ENCODE measurements around the gene FOXK2.
"Not testable (repeated sequence)": the region's sequence is repeated elsewhere in the genome, so short reads cannot be mapped to it uniquely, and the experiment has no call there.

FOXK2 gene

DNA sequence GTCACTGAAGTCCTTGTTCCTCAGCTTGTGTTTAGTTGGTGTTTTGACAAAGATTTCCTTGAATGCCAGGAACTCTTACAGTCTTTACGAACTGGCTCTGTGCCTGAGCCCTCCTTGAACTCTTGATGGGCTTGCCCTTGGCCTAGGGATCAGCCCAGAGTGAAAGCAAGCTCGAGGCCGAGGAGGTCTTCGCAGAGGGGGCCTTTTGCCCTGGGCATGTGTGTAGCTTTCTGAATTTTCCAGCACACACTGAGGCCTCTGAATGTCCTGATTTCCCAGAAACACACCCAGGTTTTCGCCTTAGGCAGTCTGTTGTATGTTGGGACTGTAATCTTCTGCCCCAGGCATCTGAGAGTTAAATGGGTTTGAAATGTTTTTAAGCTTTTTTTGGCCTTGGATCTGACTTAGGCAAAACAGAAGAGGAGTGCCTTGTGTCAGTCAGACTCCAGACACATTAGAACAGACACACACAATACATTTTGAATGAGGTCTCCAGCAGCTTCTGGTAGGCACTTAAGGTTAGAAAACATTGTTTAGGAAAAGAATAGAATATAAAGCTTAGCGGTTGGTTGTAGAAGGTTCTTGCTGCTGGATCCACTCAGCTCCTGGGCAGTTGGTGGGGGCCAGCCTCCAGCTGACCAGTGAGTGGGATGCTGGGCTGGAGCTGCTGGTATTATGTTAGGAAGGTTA lies 17.1 kb downstream of the FOXK2 start:
- no peak for DNase-seq

DNA sequence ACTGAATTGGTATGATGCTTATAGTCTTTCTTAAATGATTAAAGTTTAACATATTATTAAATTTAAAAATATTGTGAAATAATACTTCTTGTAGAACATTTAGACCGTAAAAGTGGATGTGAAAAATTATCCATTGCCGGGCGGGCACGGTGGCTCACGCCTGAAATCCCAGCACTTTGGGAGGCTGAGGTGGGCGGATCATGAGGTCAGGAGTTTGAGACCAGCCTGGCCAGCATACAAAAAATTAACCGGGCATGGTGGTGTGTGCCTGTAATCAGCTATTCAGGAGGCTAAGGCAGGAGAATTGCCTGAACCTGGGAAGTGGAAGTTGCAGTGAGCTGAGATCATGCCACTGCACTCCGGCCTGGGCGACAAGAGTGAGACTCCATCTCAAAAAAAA lies 17.7 kb downstream of the FOXK2 start:
- DNase-seq, result not testable (repeated sequence)

DNA sequence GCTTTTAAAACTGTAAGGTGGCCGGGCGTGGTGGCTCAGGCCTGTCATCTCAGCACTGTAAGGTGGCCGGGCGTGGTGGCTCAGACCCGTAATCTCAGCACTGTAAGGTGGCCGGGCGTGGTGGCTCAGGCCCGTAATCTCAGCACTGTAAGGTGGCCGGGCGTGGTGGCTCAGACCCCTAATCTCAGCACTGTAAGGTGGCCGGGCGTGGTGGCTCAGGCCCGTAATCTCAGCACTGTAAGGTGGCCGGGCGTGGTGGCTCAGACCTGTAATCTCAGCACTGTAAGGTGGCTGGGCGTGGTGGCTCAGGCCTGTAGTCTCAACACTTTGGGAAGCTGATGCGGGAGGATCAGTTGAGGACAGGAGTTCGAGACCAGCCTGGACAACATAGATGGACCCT lies 19.5 kb downstream of the FOXK2 start:
- DNase-seq, result not testable (repeated sequence)

DNA sequence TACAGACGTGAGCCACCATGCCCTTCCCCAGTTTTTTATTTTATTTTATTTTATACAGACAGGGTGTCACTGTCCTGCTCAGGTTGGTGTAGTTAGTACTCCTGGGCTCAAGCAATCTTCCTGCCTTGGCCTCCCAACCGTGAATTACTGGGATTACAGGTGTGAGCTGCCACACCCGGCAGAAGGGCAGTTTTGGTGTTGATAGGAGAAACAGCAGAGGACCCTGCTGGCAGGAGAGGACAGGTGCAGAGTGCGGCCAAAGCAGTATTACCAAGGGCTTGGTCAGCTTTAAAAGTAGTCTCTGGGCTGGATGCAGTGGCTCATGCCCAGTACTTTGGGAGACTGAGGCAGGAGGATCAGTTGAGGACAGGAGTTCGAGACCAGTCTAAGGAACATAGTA lies 22.9 kb downstream of the FOXK2 start:
- DNase-seq, result no peak

DNA sequence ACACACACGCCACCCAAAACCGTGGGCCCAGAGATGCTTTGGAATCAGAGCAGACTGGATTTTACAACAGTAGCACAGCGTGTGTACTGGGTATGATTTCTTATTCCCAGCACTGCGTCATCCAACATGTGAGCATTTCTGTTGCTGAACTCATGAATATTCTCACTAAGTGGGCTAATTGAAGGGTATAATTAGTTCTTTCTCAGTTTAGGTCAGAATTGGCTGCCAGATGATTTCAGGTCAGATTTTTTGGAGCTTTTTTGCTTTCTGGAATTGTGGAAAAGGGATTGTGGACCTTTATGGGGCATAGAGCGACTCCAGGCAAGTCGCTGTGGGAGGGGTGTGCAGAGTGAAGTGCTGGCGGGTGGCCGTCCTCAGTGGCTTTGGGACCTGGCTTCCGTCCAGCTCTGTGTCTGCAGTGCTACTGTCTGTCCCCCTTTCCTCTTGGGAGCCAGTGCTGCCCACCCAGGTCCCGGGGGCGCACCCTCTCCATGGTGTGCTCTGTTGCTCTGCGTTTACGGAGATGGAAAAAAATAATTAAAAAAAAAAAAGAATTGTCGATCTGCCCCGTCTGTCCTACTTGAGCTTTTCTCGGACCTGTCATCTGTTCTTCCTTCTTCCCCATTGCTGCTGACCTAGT lies 25.0 kb downstream of the FOXK2 start:
- no peak for DNase-seq

DNA sequence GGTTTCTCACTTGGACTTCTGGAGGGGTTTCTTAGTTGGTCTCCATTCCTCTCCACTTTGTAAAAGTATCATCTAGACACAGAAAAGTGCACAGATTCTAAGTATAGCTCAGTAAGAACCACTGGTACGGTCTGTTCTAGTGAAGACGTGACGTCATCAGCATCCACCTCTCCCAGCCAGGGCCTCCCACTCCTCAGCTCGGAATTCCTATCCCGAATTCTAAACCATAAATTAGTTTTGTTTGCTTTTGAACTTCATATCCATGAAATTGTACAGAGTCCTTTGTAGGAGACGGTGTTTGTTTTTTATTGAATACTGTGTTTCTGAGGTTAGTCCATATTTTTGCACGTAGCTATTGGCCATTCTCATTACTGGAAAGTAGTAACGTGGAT lies 25.5 kb downstream of the FOXK2 start:
- DNase-seq, result no peak

DNA sequence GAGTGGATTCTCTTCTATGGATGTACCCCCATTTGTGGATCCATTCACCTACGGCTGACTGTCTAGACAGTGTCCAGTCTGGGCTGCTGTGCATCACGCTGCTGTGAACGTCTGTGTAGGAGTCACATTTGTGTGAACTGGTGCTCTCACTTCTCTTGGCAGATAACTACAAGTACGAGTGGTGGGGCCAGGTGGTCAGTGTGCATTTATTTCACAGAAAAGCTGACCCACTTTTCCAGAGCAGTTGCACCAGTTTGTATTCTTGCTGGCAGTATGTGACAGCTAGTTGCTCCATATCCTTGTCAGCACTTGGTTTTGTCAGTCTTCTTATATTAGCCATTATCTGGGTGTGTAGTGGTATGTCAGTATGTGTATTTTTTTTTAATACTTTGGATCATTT lies 28.4 kb downstream of the FOXK2 start:
- DNase-seq, result no peak

DNA sequence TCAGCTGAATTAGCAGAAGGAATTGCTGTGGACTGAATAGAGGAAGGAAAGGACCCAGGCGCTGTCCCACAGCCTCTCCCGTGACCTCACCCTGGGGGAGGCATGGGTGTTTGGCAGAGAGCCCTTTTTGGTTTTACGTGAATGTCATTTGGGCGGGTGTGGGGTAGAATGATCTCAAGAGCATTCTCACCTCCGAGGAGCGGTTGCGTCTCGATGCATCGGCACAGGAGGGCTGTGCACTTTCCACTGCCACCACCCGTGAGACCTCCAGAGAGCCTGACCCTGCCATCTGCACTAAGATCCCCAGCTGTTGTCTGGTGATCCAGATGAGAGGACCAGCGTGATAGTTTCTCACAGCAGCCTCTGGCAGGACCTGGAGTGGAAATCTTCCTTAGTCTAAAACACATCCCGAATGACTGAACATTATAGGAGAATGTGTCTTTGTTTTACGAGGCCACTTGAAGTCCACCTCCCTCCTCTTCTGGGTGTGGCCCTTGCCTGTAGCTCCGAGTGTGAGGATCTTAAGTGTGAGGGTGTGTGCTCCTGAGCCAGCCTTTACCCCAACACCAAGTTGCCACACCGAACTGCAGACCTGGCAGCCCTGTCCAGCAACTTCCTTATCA lies 29.3 kb downstream of the FOXK2 start:
- no peak for DNase-seq

DNA sequence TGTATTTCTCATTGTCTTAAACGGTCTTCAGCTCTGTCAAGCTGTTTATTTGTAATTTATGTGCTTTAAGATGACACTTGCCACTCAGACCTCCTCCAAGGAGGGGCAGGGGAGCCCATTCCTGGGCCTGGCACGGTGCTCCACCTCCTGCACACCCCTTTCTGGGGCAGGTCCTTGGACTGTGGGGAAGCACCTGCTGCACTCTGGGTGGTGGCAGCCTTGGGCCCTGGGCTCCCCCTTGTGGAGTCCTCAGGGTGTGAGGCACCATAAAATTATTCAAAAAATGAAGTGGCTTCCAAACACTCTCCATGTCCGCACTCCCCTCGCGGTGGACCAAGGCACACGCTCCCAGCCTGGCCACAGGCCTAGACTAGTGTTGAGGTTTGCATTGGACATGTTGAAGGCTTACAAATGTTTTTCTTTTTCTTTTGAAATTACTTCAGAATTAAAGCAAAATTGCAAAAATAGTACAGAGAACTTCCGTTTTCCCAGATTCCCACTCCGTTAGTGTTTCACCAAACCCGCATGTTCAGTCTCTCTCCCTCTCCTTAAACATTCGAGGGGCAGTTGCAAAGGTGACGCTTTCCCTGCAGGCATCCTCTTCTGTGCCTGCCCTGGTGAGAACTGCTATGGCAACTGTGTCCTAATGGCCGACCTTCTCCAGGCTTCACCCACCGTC lies 32.4 kb downstream of the FOXK2 start:
- no peak for DNase-seq

DNA sequence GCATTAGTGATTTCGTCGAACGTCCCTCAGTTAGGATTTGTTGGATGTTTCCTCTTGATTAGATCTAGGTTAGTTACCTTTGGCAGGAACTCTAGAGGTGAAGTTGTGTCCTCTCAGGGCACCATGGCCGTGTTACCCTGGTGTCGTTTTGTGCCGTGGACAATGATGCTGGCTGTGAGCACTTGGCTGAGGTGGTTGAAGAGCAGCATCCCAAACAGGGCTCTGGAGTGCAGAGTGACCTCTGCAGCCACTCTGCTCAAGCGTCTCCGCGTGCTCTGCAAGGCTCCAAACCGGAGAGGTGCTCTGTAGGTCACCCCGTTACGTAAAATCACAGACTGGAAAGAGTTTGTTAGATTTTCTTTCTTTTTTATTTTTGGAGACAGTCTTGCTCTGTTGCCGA lies 33.0 kb downstream of the FOXK2 start:
- no peak for DNase-seq

DNA sequence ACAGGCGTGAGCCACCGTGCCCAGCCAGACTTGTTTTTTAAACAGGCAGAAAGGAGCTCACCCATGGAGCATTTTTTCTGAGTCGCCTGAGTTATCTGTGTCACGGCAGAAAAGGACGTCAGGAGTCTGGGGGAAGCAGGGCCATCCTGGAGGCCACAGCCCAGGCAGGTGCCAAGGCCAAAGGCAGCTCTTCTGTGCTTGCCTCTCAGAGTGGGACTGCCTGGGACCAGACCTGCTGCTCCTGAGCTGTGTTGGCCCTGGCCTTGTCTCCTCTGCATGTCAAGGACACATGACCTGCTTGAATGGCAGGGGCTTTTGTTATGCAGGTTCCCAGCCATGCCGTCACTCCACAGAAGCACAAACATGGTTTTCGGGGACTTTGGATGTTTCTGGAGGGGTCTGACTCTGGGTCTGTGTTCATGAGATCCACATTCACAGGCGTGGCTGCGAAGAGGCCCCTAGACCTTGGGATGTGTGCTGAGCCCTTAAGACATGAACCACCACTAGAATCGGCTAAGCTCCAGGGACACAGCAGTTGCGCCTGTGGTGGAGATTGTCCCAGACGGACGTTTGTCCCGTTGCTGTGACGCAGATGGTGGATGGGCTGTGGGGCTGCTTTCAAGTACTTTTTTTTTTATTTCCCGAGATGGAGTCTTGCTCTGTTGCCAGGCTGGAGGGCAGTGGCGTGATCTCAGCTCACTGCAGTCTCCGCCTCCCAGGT lies 33.8 kb downstream of the FOXK2 start:
- no peak for DNase-seq

DNA sequence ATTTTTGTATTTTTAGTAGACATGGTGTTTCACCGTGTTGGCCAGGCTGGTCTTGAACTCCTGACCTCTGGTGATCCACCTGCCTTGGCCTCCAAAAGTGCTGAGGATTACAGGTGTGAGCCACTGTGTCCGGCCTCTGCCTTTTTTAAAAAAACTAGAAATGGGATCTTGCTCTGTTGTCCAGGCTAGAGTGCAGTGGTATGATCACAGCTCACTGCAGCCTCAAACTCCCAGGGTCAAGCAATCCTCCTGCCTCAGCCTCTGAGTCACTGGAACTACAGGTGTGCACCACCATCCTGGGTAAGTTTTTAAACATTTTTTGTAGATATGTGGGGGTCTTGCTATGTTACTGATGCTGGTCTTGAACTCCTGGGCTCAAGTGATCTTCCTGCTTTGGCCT lies 38.0 kb downstream of the FOXK2 start:
- DNase-seq, result not testable (repeated sequence)

DNA sequence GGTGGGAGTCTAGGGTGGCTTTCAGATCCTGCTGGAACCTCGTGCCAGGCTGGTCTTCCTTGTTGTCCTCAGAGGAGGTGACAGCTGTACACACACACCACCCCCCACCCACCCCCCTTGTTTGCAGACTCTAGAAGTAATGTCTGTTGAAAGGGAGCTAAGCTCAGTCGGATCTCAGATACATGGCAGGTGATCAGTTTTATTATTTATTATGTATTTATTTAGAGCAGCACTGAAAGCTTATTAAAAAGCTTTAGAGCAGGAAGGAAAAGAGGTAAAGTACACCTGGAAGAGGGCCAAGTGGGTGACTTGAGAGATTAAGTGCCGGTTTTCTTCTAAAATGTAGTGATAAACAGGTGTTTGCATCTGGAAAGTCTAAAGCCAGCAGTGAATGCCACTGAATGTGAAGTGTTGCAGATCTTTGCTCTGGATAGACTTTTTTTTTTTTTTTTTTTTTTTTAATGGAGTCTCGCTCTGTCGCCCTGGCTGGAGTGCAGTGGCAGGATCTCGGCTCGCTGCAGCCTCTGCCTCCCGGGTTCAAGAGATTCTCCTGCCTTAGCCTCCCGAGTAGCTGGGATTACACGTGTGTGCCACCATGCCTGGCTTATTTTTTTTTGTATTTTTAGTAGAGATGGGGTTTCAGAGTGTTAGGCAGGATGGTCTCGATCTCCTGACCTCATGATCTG lies 40.2 kb downstream of the FOXK2 start:
- peak; percentile 50 for DNase-seq

DNA sequence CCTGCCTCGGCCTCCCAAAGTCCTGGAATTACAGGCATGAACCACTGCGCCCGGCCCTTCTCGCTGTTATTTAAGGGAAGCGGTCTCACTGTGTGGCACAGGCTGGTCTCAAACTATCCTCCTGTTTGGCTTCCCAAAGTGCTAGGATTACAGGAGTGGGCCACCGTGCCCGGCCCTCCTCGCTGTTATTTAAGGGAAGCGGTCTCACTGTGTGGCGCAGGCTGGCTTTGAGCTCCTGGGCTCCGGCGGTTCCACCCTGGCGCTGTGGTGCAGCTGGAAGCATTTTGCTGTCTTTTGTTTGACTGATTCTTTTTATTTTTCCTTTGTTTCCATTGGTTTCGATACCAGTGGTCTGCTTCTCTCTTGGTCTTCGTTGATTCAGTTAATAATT lies 40.7 kb downstream of the FOXK2 start:
- DNase-seq, result no peak

DNA sequence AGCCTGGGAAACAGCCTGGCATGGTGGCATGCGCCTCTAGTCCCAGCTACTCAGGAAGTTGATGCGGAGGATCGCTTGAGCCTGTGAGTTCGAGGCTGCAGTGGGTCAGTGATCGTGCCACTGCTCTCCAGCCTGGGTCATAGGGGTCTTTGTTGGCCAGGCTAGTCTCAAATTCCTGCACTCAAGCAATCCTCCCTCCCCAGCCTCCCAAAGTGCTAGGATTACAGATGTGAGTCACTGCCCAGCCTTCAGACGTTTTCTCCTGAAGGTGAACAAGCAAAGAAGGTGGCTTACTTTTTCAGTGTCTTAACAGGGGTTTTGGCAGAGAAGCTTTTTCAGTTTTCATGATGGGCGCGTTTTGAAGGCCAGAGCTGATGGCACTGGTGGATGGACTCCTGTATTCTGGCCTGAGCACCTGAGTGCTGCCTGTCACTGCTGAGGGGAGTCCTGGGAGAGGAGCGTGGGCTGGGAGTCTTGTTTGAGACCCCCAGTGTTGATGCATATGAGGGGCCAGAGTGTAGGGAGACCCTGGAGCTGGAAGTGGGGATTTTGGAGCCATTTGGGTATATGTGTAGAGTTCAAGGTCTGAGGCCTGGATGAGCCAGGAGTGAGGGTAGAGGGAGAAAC lies 41.4 kb downstream of the FOXK2 start:
- no peak for DNase-seq

DNA sequence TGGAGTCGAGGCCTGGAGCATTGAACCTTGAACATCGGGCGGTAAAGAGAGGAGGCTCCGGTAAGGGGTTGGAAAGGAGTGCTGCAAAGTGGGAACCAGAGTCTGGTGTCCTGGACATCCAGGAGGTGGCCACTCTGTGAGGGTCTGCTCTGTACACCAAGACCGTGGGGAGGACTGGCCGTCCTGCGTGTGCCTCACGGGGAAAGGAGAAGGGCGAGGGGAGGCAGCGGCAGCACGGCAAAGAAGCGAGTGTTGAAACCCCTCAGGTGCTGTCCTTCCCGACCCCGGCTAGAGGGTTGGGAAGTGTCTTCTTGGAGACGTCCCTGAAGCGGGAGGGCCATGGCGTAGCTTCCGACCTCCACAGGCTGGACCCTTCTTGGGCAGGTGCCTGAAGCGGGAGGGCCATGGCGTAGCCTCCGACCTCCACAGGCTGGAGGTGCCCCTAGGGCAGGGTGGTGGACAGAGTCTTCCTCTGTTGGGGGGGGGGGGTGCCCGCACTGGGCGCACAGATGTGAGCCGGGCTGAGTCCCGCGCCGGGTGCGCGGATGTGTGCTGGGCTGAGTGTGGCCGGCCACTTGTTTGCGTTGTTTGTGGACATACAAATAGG lies 42.0 kb downstream of the FOXK2 start:
- DNase-seq, result no peak

DNA sequence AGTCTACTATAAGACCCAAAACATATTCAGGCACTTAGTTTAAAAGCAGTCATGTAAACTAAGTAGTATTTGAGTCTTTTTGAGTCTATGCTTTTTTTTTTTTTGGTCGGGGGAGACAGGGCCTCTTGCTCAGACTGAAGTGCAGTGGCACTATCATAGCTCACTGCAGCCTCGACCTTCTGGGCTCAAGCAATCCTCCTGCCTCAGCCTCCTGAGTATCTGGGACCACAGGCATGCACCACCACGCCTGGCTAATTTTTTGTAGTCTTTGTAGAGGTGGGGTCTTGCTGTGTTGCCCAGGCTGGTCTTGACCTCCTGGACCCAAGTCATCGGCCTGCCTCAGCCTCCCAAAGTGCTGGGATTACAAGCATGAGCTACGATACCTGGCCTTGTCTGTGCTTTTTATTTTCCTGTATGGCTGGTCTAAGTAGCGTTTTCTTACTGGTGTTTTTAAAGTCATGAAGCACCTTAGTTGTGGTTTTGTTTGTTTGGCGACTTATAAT lies 43.2 kb downstream of the FOXK2 start:
- not testable (repeated sequence) for DNase-seq

DNA sequence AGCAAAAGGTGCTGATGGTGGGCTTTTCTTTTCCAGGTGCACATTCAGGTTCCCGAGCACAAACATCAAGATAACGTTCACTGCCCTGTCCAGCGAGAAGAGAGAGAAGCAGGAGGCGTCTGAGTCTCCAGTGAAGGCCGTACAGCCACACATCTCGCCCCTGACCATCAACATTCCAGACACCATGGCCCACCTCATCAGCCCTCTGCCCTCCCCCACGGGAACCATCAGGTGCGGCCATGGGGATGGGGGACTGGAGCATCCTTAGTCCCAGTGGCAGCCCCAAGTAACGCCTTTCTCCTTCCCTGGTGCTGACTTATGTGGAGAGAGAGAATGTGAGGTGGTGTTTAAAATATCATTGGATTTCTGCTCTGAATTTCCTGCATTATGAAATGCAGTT lies 43.8 kb downstream of the FOXK2 start:
- DNase-seq, result no peak

DNA sequence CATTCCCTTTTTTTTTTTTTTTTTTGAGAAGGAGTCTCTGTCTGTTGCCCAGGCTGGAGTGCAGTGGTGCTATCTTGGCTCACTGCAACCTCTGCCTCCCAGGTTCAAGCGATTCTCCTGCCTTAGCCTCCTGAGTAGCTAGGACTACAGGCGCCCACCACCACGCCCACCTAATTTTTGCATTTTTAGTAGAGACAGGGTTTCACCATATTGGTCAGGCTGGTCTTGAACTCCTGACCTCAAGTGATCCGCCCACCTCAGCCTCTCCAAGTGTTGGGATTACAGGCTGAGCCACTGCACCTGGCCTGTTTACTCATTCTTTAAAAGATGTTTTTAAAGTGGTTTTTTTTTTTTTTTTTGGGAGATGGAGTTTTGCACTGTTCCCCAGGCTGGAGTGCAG lies 44.2 kb downstream of the FOXK2 start:
- not testable (repeated sequence) for DNase-seq

DNA sequence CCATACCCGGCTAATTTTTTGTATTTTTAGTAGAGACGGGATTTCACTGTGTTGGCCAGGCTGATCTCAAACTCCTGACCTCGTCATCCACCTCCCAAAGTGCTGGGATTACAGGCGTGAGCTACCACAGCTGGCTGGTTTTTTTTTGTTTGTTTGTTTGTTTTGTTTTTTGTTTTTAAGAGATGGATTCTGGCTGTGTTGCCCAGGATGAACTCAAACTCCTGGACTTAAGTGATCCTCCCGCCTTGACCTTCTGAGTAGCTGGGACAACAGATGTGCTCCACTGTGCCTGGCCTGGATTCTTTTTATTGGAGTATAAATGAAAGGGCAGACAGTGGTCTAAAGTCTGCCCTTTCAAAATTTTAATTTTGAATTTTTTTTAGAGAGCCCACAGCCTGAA lies 44.7 kb downstream of the FOXK2 start:
- no peak for DNase-seq

DNA sequence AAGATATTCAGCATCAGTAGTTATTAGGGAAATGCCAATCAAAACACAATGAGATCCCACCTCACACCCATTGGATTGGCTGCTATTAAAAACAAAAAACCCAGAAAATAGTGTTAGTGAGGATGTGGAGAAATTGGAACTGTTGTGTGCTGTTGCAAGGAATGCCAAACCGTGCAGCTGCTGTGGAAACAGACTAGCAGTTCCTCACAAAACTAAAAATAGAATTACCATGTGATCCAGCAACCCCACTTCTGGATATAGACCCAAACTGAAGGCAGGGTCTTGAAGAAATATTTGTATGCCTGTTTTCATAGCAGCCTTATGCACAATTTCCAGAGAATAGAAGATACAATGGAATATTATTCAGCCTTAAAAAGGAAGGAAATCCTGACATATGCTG lies 46.0 kb downstream of the FOXK2 start:
- DNase-seq, result no peak
